NCI-H524 (cell line): ENCODE results near the gene NAA40.
"Not testable (repeated sequence)": the region's sequence is repeated elsewhere in the genome, so short reads cannot be mapped to it uniquely, and the experiment has no call there.

Experiments
- DNase-seq, 2 experiments: peaks; one replicate each; lab custom pipeline; 2025; lab: John Stamatoyannopoulos, UW

Gene NAA40

DNA sequence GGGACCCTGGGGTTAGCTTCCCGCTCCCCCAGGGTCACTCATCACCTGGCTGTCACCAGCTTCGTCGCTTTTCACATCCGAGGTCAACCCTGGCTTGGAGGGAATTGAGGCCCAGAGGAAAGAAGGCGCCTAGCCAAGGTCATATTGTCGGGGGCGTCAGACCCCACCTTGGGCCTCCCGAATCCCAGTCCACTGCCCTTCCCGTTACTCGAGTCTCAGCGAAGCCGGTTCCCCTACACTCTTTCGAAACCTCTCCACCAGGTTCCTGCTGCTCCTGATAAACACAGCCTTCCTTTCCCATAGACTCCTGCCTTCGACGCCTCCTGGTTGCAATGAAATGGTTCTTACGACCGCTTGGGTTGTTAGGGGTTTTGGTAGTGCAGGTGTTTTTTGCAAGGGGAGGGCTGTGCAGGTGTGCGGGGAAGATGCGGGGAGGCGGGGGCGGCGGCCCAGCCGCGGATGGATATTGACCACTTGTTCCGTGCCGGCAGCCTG lies 642 bp downstream of the NAA40 start:
- DNase-seq = no peak

- DNase-seq = no peak
Measured at GRCh38 chr11:63940786-63941185, 2.0 kb downstream of the NAA40 start.

- DNase-seq = no peak
Measured at GRCh38 chr11:63941901-63942300, 3.1 kb downstream of the NAA40 start.

- no peak for DNase-seq
Measured at GRCh38 chr11:63942803-63943202, 4.0 kb downstream of the NAA40 start.

DNA sequence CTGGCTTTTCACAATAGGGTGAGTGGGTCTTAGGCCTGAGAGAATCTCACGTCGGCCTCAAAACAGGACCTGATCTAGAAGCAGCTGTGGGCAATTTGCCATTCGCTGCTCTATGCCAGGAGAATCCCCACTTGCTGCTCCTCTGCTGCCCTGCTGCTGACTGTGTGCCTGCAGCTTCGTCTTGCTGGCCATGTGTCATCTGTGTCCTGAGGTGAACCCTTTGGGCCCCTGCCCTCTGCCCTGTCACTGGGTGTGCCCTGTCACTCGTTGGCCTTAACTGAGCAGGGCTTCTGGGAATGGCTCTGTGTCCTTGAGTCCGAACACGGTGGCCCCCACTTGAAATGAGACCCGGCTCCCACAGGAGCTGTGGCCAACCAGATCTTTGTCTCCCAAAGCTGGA lies 6.2 kb downstream of the NAA40 start:
- DNase-seq = no peak

DNA sequence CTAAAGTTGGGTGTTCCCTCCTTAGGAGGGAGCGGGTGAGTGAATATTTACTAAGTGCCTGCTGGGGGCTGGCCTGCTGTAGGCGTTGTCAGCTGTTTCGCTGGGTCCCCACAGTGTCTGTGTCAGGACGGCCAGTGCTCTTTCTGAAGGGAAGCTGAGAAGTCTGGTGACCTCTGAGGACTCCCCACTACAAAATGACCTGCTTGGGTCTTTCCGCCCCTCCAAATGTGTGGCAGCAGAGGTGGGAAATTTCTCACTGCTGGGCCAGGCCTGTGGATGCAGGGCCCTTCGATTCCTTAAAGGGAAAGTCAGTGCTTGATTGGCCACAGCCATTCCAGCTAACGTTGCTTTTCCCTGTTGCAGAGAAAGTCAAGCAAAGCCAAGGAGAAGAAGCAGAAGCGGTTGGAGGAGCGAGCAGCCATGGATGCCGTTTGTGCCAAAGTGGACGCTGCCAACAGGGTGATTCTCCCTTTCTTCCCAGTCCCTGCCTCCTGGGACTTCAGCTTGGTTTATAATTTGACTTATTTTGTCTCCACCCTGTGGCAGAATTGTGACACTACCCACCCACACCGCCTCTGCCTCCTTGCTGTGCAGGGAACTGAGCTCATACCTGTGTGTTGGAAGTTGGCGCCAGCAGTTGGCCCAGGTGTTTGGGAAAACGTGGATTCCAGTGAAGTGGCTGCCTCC lies 6.8 kb downstream of the NAA40 start:
- DNase-seq = peak; percentile 54 to 77

DNA sequence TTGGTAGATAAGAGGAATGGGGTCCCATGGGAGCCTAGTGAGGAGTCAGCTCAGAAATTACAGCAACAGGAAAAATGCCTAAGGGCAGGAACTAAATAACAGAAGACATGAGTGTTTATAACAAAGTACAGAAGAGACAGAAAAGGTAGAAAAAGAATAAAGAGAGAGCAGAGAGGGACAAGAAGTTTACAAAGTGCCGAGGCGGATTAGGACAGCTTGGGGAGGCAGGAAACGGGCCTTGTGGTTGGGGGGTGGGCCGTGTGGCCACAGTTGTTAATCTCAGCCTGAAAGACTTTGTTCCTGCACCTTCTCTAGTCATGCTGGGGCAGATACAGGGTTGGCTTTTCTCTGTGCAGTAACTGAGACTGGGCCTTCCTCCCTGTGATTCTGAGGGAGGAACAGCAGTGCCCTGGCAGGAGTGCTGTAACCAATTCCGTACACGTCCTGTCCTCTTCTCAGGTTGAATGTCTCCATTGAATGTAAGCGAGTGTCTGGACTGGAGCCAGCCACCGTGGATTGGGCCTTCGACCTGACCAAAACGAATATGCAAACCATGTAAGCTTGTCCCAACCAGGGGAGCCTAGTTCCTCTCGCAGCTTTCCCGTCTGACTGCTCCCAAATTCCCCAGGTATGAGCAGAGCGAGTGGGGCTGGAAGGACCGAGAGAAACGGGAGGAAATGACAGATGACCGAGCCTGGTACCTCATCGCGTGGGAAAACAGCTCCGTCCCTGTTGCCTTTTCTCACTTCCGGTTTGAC lies 13.2 kb downstream of the NAA40 start:
- DNase-seq = no peak

- no peak for DNase-seq
Measured at GRCh38 chr11:63952570-63952969, 13.8 kb downstream of the NAA40 start.

DNA sequence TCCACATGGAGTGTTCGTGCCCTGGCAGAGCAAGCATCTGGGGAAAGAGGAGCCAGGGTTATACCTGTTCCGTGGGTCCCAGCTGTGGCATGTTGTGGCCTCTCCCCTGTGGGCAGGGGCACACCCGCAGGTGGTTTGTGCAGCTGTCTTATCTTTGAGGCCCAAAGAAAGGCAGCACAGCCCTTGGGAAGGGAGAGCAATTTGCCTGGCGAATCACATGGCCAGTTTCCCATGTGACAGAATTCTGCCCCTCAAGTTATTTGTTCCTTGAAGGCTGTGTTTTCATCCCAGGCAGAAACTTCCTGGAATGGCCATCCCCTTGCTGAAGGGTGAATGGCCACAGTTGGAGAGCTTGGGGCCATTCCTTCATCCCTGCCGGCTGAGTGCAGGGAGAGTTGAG lies 19.2 kb downstream of the NAA40 start:
- DNase-seq = no peak

DNA sequence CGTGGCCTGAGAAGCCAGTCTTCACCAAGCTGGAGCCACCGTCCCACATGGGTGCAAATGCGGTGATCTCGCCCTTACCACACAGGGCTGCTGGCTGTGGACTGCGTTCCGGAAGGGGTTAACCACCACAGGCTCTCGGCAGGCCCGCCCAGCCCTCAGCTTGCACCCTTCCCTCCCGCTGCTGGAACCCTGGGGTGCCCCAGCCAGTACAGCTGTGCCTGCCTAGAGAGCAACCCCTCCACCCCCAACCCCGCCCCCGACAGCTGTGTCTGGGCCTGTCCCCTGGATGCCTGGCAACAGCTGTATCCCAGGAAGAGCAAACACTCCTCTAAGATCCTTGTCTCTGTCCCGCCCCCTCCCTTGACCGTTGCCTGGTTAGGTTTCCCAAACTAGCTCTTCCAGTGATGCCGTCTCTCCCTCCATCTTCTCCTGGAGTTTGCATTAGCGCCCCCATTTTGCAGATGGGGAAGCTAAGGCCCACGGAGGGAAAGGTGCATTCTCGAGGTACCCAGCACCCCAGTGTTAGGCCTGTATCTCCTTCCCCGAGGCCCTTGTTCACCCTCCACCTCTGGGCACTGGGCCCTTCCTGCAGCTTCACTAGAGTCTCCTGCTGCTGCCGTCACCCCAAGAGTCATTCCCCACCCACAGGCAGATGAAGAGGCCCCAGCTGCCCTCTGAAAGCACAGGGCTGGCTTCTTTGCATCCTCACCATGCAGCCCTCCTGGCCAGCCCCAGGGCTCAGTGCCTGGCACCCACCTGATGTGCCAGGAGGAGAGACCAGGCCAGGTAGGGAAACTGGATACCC lies 23.0 kb downstream of the NAA40 start:
- peak in 1 of 2 experiments; percentile 25 for DNase-seq

GRCh38 chr11:63963895-63964294 lies 25.1 kb downstream of the NAA40 start:
- not testable (repeated sequence) for DNase-seq

- DNase-seq = no peak
Measured at GRCh38 chr11:63966444-63966843, 27.6 kb downstream of the NAA40 start.

- DNase-seq = no peak
Measured at GRCh38 chr11:63969461-63969860, 30.7 kb downstream of the NAA40 start.

GRCh38 chr11:63970902-63971301 lies 32.1 kb downstream of the NAA40 start:
- no peak for DNase-seq

DNA sequence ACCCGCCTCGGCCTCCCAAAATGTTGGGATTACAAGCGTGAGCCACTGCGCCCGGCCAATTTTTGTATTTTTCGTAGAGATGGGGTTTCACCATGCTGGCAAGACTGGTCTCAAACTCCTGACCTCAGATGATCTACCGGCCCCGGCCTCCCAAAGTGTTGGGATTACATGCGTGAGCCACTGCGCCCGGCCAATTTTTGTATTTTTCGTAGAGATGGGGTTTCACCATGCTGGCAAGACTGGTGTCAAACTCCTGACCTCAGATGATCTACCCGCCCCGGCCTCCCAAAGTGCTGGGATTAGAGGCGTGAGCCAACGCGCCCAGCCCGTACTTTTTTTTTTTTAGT lies 35.1 kb downstream of the NAA40 start:
- DNase-seq = not testable (repeated sequence)

DNA sequence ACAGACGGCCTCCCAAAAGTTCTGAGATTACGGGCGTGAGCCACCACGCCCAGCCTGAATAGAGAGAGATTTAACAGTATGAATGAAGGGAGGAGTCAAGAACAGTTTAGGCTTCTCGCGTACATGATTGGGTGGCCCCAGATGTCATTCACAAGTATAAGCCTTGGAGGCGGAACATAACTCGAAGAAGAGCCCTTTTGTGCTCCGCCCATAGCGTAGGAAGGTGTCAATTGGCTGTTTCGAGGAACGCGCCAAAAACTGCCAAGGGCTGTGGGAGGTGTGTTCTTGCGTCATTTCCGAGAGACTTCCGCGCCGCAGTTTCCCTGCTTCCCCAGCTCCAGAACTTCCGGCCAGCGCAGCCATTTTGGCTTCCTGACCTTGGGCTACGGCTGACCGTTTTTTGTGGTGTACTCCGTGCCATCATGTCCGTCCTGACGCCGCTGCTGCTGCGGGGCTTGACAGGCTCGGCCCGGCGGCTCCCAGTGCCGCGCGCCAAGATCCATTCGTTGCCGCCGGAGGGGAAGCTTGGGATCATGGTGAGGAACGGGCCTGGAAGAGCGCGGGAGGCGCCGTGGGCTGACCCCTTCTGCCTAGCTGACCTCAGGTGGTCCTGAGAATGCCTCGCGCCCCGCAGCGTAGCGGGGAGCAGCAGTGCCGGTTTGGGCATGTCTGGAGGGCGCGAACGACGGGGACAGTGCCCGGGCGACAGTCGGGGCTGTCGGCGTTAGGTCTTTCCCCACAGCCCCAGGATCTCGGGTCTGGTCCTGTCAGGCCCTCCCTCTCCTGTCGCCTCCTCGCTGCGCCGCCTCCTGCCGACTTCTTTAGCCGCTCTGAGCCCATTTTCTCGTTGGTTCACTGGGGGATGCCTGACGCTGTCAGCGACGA lies 35.7 kb downstream of the NAA40 start, which contains the start of gene COX8A:
Gene COX8A (plus strand): TSS at position 362 of the 885 bp plus-strand sequence. CDS start 61 bp downstream, at position 423.
- peak; percentile 100 for DNase-seq

GRCh38 chr11:63978551-63979239 lies 39.9 kb downstream of the NAA40 start:
- DNase-seq = no peak

DNA sequence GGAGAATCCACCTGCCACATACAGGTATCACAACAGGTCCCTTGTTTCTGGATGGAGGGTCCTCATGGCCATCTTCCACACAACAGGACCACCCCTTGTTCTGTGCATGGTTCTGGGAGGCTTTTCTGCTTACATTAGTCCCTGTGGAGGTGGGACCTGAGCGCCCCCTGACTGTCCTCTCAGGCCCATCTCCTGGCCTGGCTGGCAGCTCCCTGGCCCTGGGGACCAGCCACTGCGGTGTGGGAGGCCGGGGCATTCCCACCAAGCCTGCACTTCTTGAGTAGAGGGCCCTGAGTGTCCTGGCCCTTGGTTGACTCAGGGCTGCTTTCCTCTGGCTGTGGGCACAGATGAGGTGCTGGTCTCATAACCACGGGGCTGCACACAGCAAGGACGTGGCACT lies 40.6 kb downstream of the NAA40 start:
- DNase-seq = no peak

DNA sequence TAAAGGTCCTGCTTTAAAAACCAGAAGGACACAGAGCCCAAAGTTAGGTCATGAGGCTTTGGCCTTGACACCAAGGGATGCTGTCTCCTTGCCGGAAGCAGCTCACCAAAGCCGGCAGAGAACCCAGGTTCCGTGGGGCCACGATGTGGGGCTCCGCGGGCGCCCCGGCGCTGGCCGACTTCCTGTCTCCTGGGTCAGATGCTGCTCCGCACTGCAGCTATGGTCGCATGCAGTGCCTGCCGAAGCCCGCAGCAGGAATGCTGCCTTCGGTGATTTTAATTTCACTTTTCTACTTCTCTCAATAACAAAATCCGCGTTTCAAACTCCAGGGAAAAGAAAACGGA lies 47.0 kb downstream of the NAA40 start:
- DNase-seq = no peak

- DNase-seq = peak; percentile 82 to 94
Measured at GRCh38 chr11:63986156-63986931, 47.5 kb downstream of the NAA40 start, which contains the start of gene OTUB1. OTUB1 (plus strand) TSS chr11:63986438; CDS start chr11:63986457, 19 bp downstream.
